ENCODE measurements around the gene NUP98.
"Not testable (repeated sequence)": the region's sequence is repeated elsewhere in the genome, so short reads cannot be mapped to it uniquely, and the experiment has no call there.

The NUP98 gene

GRCh38 chr11:3825473-3826154 lies 28.3 kb upstream of the NUP98 start:
- DNase-seq = no peak

- DNase-seq = peak; percentile 58
Measured at GRCh38 chr11:3824714-3825472, 27.5 kb upstream of the NUP98 start.

- no peak for DNase-seq
Measured at GRCh38 chr11:3823762-3824506, 26.6 kb upstream of the NUP98 start.

- DNase-seq = no peak
Measured at GRCh38 chr11:3823303-3823702, 25.9 kb upstream of the NUP98 start.

GRCh38 chr11:3822312-3822711 lies 25.0 kb upstream of the NUP98 start:
- no peak for DNase-seq

- no peak for DNase-seq
Measured at GRCh38 chr11:3820971-3821370, 23.6 kb upstream of the NUP98 start.

- no peak for DNase-seq
Measured at GRCh38 chr11:3817181-3817800, 19.9 kb upstream of the NUP98 start.

GRCh38 chr11:3816673-3817072 lies 19.3 kb upstream of the NUP98 start:
- DNase-seq = no peak

GRCh38 chr11:3815845-3816244 lies 18.5 kb upstream of the NUP98 start:
- no peak for DNase-seq

- DNase-seq = not testable (repeated sequence)
Measured at GRCh38 chr11:3814832-3815231, 17.5 kb upstream of the NUP98 start.

- no peak for DNase-seq
Measured at GRCh38 chr11:3810951-3811350, 13.6 kb upstream of the NUP98 start.

GRCh38 chr11:3810446-3810845 lies 13.1 kb upstream of the NUP98 start:
- no peak for DNase-seq

- DNase-seq = no peak
Measured at GRCh38 chr11:3809624-3809928, 12.2 kb upstream of the NUP98 start.

- DNase-seq = no peak
Measured at GRCh38 chr11:3808861-3809623, 11.7 kb upstream of the NUP98 start.

GRCh38 chr11:3807909-3808860 lies 10.8 kb upstream of the NUP98 start, which contains the start of gene PGAP2:
TSS of gene PGAP2 (plus strand) at chr11:3808560. CDS start at chr11:3811260, 2,700 bp downstream.
- DNase-seq = no peak

- DNase-seq = no peak
Measured at GRCh38 chr11:3803726-3804495, 6.6 kb upstream of the NUP98 start.

GRCh38 chr11:3802011-3802790 lies 4.8 kb upstream of the NUP98 start:
- no peak for DNase-seq

- no peak for DNase-seq
Measured at GRCh38 chr11:3799873-3800272, 2.5 kb upstream of the NUP98 start.

- no peak for DNase-seq
Measured at GRCh38 chr11:3799143-3799542, 1.8 kb upstream of the NUP98 start.

GRCh38 chr11:3796801-3797328 lies 489 bp downstream of the NUP98 start:
- no peak for DNase-seq

Data from NK-92 treated with Interleukin-12 subunit alpha and Interleukin-12 subunit beta, amount 100 ng/mL, for 24 hours (cell line).